Osteoblast (primary cell): ENCODE data around the gene FGF12. TPM values are rescaled to one million over a fixed set of nuclear protein-coding genes. Genes with fewer than 3 reads are reported as not detected.

ENCODE experiments used
- DNase-seq: peaks from one replicate; pipeline ENCODE4 v3.0.0; 2011; ENCODE audit warnings: low spot score, mixed read lengths; ENCODE audit not compliant: insufficient read length; ENCODE audit errors: missing footprints
- H2AFZ ChIP-seq: 2 replicates; pipeline ENCODE4 v1.6.0; 2011; ENCODE audit warnings: mild to moderate bottlenecking, low read length
- H3K27ac ChIP-seq: 2 replicates; pipeline ENCODE4 v1.5.1; 2011; ENCODE audit warnings: mild to moderate bottlenecking, low read depth, low read length, moderate library complexity
- H3K27me3 ChIP-seq: 2 replicates; pipeline ENCODE4 v1.6.0; 2012; ENCODE audit warnings: mild to moderate bottlenecking, control low read depth, inconsistent platforms, low read length, moderate library complexity; ENCODE audit not compliant: insufficient read depth
- H3K36me3 ChIP-seq: 2 replicates; pipeline ENCODE4 v1.5.1; 2011; ENCODE audit warnings: mild to moderate bottlenecking, low read length, control low read depth, moderate library complexity; ENCODE audit not compliant: insufficient read depth
- H3K4me1 ChIP-seq: 2 replicates; pipeline ENCODE4 v1.5.1; 2011; ENCODE audit warnings: mild to moderate bottlenecking, low read length, control low read depth, moderate library complexity; ENCODE audit not compliant: insufficient read depth
- H3K4me2 ChIP-seq: 2 replicates; pipeline ENCODE4 v1.6.0; 2011; ENCODE audit warnings: mild to moderate bottlenecking, low read length; ENCODE audit not compliant: insufficient read depth
- H3K4me3 ChIP-seq: fragments of 200-600 bp; sonication (generic); 3 replicates; pipeline ENCODE4 v1.5.1; 2012; ENCODE audit warnings: mild to moderate bottlenecking, low read length, inconsistent platforms; ENCODE audit not compliant: insufficient read depth
- H3K79me2 ChIP-seq: 2 replicates; pipeline ENCODE4 v1.6.0; 2012; ENCODE audit warnings: mild to moderate bottlenecking, low read length, control low read depth, inconsistent platforms; ENCODE audit not compliant: insufficient read depth
- H3K9me3 ChIP-seq: 2 replicates; pipeline ENCODE4 v1.5.1; 2011; ENCODE audit warnings: low read depth, low read length, control low read depth
- H4K20me1 ChIP-seq: 2 replicates; pipeline ENCODE4 v1.6.0; 2012; ENCODE audit warnings: mild to moderate bottlenecking, low read length, control low read depth; ENCODE audit not compliant: insufficient read depth
- CTCF ChIP-seq: IDR thresholded peaks from 2 replicates; pipeline ENCODE4 v1.5.1; 2011; ENCODE audit warnings: mild to moderate bottlenecking, low read depth, low read length, moderate library complexity; ENCODE audit errors: extremely low read depth
- total RNA-seq: library from RNA; depleted of rRNA; stranded (reverse); fragments of >200 nt; gene quantifications from 2 replicates; pipeline ENCODE4 v1.2.3, GENCODE V29; 2012

Gene FGF12
- total RNA-seq, 1 donor, result not detected

- Histone ChIP-seq H3K9me3 (no peaks in the 10 kb centered on the region), H4K20me1 (no peaks in the 10 kb centered on the region), H3K4me1 (peaks cover 12% of the 10 kb centered on the region), H3K27me3 (no peaks in the 10 kb centered on the region), H3K36me3 (no peaks in the 10 kb centered on the region), H3K27ac (no peak overlapping the region), H2AFZ (no peak overlapping the region), H3K4me2 (no peak overlapping the region), H3K4me3 (no peak overlapping the region), H3K79me2 (no peaks in the 10 kb centered on the region)
- TF ChIP-seq CTCF, result no peak
- DNase-seq, result no peak
Measured at GRCh38 chr3:192573240-192573639, 154.1 kb downstream of the FGF12 start.

GRCh38 chr3:192570821-192571791 lies 156.2 kb downstream of the FGF12 start:
- Histone ChIP-seq H3K27ac (peak overlapping the region; percentile 15), H3K4me3 (peak overlapping the region; percentile 75), H3K27me3 (no peaks in the 10 kb centered on the region), H3K4me2 (peak overlapping the region; percentile 99), H3K36me3 (no peaks in the 10 kb centered on the region), H3K9me3 (no peaks in the 10 kb centered on the region), H2AFZ (peak overlapping the region; percentile 91), H4K20me1 (no peaks in the 10 kb centered on the region), H3K79me2 (no peaks in the 10 kb centered on the region), H3K4me1 (peaks cover 12% of the 10 kb centered on the region)
- DNase-seq, result peak; percentile 81
- TF ChIP-seq CTCF, result no peak

- no peaks in the 10 kb centered on the region for H3K79me2 ChIP-seq
- no peak for DNase-seq
- H3K4me3 ChIP-seq, result no peak overlapping the region
- no peaks in the 10 kb centered on the region for H4K20me1 ChIP-seq
- H3K4me2 ChIP-seq, result peak overlapping the region; percentile 99
- peaks cover 12% of the 10 kb centered on the region for H3K4me1 ChIP-seq
- no peaks in the 10 kb centered on the region for H3K36me3 ChIP-seq
- no peak for TF ChIP-seq CTCF
- no peaks in the 10 kb centered on the region for H3K27me3 ChIP-seq
- H2AFZ ChIP-seq, result no peak overlapping the region
- no peak overlapping the region for H3K27ac ChIP-seq
- no peaks in the 10 kb centered on the region for H3K9me3 ChIP-seq
Measured at GRCh38 chr3:192570315-192570714, 157.0 kb downstream of the FGF12 start.

GRCh38 chr3:192566706-192567290 lies 160.5 kb downstream of the FGF12 start:
- no peaks in the 10 kb centered on the region for H3K9me3 ChIP-seq
- H3K27ac ChIP-seq, result no peak overlapping the region
- H4K20me1 ChIP-seq, result no peaks in the 10 kb centered on the region
- no peaks in the 10 kb centered on the region for H3K79me2 ChIP-seq
- peak; percentile 35 for DNase-seq
- peak; percentile 81 for TF ChIP-seq CTCF
- H3K4me3 ChIP-seq, result no peak overlapping the region
- H3K27me3 ChIP-seq, result no peaks in the 10 kb centered on the region
- H3K4me1 ChIP-seq, result peaks cover 12% of the 10 kb centered on the region
- H3K36me3 ChIP-seq, result no peaks in the 10 kb centered on the region
- no peak overlapping the region for H2AFZ ChIP-seq
- no peak overlapping the region for H3K4me2 ChIP-seq
